BLaER1 (cell line): ENCODE data around the gene CPT1A.

Experiments used
- H3K27ac ChIP-seq: shearing (Covaris generic); formaldehyde crosslinking; 2 replicates; pipeline ENCODE4 v1.8.1; 2022
- H3K27me3 ChIP-seq: shearing (Covaris generic); formaldehyde crosslinking; 2 replicates; pipeline ENCODE4 v1.8.1; 2022
- H3K36me3 ChIP-seq: shearing (Covaris generic); formaldehyde crosslinking; 2 replicates; pipeline ENCODE4 v1.8.1; 2022
- H3K4me1 ChIP-seq: shearing (Covaris generic); formaldehyde crosslinking; 2 replicates; pipeline ENCODE4 v1.8.1; 2022
- H3K4me2 ChIP-seq: shearing (Covaris generic); formaldehyde crosslinking; 2 replicates; pipeline ENCODE4 v1.8.1; 2022
- H3K4me3 ChIP-seq: shearing (Covaris generic); formaldehyde crosslinking; 2 replicates; pipeline ENCODE4 v1.8.1; 2022
- H3K9ac ChIP-seq: shearing (Covaris generic); formaldehyde crosslinking; 2 replicates; pipeline ENCODE4 v1.8.1; 2022
- H3K9me3 ChIP-seq: shearing (Covaris generic); formaldehyde crosslinking; 2 replicates; pipeline ENCODE4 v1.8.1; 2022
- H4K20me1 ChIP-seq: shearing (Covaris generic); formaldehyde crosslinking; 2 replicates; pipeline ENCODE4 v1.8.1; 2022
- Cebpa-rat ChIP-seq: shearing (Covaris generic); IDR thresholded peaks from 2 replicates; pipeline ENCODE4 v1.8.1; 2022

The CPT1A gene

DNA sequence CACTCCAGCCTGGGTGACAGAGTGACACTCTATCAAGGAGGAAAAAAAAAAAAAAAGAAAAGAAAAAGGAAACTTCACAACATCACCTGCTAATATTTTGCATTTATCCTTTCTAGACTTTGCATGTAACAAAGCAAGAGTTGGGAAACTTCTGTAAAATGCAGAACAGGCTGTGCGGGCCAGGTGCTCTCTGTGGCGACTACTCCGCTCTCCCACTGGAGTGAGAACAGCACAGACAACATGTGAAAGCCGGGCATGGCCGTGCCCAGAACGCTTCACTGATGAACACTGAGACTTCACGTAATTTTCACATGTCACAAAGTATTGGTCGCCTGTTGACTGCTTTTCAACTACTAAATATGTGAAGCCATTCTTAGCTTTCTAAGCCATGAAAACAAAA is 74.9 kb downstream of the CPT1A start:
- Histone ChIP-seq H3K9ac (no peak overlapping the region), H3K4me3 (no peak overlapping the region), H3K36me3 (peaks cover 95% of the 10 kb centered on the region), H3K9me3 (no peaks in the 10 kb centered on the region), H3K27ac (no peak overlapping the region), H4K20me1 (peaks cover 13% of the 10 kb centered on the region), H3K27me3 (no peaks in the 10 kb centered on the region), H3K4me2 (no peak overlapping the region), H3K4me1 (peaks cover 13% of the 10 kb centered on the region; the same call in 1 of the 2 replicates)
- TF ChIP-seq Cebpa-rat, result no peak

DNA sequence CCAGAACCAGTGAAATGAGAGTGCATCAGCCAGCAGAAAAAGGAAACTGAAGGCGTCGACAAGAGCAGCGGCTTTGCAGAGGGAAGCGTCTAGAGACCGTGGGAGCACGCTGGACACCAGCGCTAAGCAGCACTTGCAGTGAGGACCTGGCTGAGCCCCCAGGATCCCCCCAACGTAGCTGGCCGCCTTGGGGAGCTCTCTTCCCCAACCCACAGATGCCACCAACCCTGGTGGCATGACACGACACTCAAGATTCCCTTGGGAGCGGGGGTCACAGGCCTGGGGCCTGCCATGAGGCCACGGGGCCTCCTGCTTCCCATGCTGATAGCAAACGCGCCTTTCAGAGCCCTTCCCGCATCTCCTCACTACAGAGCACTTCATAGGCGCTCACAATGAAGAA is 77.0 kb downstream of the CPT1A start:
- no peak overlapping the region for H3K27ac ChIP-seq
- H3K9me3 ChIP-seq, result no peaks in the 10 kb centered on the region
- TF ChIP-seq Cebpa-rat, result no peak
- no peak overlapping the region for H3K4me3 ChIP-seq
- H3K9ac ChIP-seq, result no peak overlapping the region
- H3K27me3 ChIP-seq, result no peaks in the 10 kb centered on the region
- no peak overlapping the region for H3K4me2 ChIP-seq
- H3K4me1 ChIP-seq, result peaks cover 13% of the 10 kb centered on the region; the same call in 1 of the 2 replicates
- H3K36me3 ChIP-seq, result peaks cover 94% of the 10 kb centered on the region
- peaks cover 15% of the 10 kb centered on the region for H4K20me1 ChIP-seq

DNA sequence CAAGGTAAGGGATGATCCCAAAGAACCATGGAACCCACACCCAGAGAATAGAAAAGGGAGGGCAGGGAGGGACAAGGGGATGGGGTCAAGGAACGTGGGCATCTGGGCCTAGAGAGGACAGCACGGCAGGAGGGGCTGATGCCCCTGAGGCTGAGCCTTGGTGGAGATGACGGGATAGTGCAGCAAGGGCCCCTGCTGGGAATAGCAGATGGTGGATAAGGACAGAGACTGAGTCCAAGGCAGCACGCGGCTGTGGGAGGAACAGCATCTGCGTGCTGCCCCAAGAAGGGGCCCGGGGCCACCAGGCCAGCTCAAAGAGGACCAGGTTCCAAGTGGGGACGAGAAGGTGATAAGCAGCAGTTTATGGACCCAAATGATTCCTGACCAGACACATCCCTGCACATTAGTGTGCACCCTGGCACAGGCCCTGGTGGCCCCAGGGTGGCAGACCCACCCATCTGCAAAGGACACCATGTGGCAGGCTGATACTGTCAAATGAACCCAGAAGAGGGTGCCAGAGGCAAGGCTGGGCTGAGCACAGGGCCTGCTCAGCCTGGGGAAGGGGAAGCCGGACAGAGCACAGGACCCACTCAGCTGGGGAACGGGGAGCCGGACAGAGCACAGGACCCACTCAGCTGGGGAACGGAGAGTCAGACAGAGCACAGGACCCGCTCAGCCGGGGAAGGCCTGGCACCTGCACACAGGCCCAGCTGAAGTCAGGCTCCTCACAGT is 77.6 kb downstream of the CPT1A start:
- Histone ChIP-seq H3K9me3 (no peaks in the 10 kb centered on the region), H4K20me1 (peaks cover 15% of the 10 kb centered on the region), H3K4me3 (no peak overlapping the region), H3K36me3 (peaks cover 94% of the 10 kb centered on the region), H3K4me2 (no peak overlapping the region), H3K4me1 (peaks cover 13% of the 10 kb centered on the region; the same call in 1 of the 2 replicates), H3K27me3 (no peaks in the 10 kb centered on the region), H3K27ac (no peak overlapping the region), H3K9ac (no peak overlapping the region)
- TF ChIP-seq Cebpa-rat, result no peak

DNA sequence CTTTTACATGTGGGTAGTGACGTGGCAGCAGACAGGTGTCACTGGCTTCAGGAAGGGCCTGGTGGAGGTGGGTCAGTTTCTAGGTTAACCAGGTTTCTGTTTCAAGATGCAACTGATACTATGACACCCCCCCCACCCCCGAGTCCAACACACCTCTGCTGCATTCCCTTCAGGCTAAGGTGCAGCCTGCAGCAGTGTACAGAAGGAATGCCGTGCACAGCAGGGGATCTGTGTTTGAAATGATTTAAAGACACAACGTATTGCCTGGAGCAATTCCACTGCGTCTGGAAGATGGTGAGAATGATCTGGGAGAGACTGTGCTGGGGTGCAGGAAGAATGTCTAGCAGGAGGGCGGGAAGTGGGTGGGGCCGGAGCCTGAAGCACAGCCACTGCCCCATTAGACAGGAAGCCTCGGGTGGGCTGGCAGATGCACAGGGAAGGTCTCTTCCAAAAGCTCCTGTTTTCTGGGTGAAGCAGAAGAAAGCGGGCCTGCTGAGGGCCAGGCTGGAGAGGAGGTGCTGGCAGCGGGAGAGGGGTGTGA is 78.5 kb downstream of the CPT1A start:
- peaks cover 94% of the 10 kb centered on the region for H3K36me3 ChIP-seq
- H3K4me2 ChIP-seq, result no peak overlapping the region
- H3K27ac ChIP-seq, result no peak overlapping the region
- H3K4me1 ChIP-seq, result peaks cover 17% of the 10 kb centered on the region
- peaks cover 15% of the 10 kb centered on the region for H4K20me1 ChIP-seq
- H3K9ac ChIP-seq, result no peak overlapping the region
- no peak overlapping the region for H3K4me3 ChIP-seq
- H3K9me3 ChIP-seq, result no peaks in the 10 kb centered on the region
- no peaks in the 10 kb centered on the region for H3K27me3 ChIP-seq
- TF ChIP-seq Cebpa-rat, result no peak

DNA sequence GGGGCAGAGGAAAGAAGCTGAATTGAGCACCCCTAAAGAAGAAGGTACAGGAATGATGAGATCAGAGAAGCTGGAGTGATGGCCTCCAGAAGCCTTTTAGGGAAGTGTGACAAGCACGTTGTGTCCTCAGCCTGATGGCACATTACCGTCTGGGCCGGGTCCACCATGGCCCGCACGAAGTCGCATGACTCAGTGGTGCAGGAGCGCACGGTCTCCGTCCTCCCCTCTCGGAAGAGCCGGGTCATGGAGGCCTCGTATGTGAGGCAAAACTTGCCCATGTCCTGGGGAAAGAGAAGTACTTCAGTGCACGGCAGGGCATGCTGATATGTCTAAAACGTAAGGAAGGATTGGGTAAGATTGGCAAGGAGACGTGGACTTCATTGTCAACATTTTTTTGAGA is 79.2 kb downstream of the CPT1A start:
- Histone ChIP-seq H3K9ac (no peak overlapping the region), H3K27me3 (no peaks in the 10 kb centered on the region), H3K27ac (no peak overlapping the region), H3K4me2 (no peak overlapping the region), H3K4me1 (peaks cover 25% of the 10 kb centered on the region), H3K9me3 (no peaks in the 10 kb centered on the region), H3K36me3 (peaks cover 97% of the 10 kb centered on the region), H3K4me3 (no peak overlapping the region), H4K20me1 (peaks cover 15% of the 10 kb centered on the region)
- no peak for TF ChIP-seq Cebpa-rat

DNA sequence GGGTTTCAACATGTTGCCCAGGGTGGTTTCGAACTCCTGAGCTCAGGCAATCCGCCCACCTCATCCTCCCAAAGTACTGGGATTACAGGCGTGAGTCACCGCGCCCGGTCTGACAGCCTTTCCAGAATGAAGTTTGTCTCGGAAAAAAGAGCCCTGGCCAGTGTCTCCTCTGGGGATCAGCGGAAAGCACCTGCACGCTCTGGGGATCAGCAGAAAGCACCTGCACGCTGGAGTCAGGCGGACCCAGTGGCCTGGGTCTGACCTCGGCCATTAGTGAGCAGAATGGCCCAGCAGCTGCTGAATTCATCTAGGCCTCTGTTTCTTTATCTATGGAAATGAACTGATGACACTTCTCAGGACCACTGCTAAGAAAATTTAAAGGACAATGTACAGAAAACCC is 79.9 kb downstream of the CPT1A start:
- Histone ChIP-seq H3K27ac (no peak overlapping the region), H3K36me3 (peaks cover 96% of the 10 kb centered on the region)
- no peak for TF ChIP-seq Cebpa-rat

DNA sequence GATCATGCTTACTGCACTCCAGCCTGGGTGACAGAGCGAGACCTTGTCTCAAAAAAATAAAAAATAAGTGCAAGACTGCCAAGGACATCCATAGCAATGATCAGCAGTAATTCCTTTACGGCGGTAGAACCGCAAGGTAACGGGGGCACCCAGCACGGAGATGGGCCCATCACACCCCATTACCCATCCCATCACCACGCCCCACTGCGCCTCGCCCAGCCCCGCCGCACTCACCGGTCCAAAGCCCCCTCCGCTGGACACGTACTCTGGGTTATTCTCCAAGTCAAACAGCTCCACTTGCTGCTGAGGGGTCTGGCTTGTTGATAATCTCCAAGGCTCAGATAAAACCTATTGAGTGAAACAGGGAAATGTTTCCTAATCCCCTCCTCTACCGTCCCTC is 81.7 kb downstream of the CPT1A start:
- no peak overlapping the region for H3K4me3 ChIP-seq
- H3K4me2 ChIP-seq, result no peak overlapping the region
- H4K20me1 ChIP-seq, result peaks cover 15% of the 10 kb centered on the region
- no peaks in the 10 kb centered on the region for H3K27me3 ChIP-seq
- no peaks in the 10 kb centered on the region; the same call in 1 of the 2 replicates for H3K9me3 ChIP-seq
- peaks cover 90% of the 10 kb centered on the region for H3K36me3 ChIP-seq
- H3K4me1 ChIP-seq, result peaks cover 48% of the 10 kb centered on the region
- no peak overlapping the region for H3K9ac ChIP-seq
- H3K27ac ChIP-seq, result no peak overlapping the region
- no peak for TF ChIP-seq Cebpa-rat

More for the DNA sequence above, 79.9 kb downstream of the CPT1A start:
- H3K9me3 ChIP-seq, result no peaks in the 10 kb centered on the region
- peaks cover 15% of the 10 kb centered on the region for H4K20me1 ChIP-seq
- H3K4me2 ChIP-seq, result no peak overlapping the region
- H3K9ac ChIP-seq, result no peak overlapping the region
- H3K27me3 ChIP-seq, result no peaks in the 10 kb centered on the region
- peaks cover 32% of the 10 kb centered on the region for H3K4me1 ChIP-seq
- H3K4me3 ChIP-seq, result no peak overlapping the region

DNA sequence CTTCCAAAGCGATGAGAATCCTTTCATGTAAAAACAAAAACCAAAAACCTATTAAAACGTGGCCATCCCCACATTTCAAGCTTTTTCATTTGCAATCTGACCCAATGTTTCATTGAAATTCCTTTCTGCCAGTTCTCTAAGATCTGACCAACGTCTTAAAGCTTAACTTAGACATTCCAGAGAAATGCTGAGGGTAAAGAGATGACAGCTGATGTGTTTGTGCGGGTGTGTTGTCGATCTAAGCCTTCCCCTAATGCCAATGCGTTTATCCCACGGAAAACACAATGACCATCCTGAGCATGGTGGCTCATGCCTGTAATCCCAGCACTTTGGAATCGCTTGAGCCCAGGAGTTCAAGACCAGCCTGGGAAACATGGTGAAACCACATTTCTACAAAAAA is 84.0 kb downstream of the CPT1A start:
- Histone ChIP-seq H3K9me3 (peaks cover 10% of the 10 kb centered on the region; the same call in 1 of the 2 replicates), H3K36me3 (peaks cover 79% of the 10 kb centered on the region), H3K9ac (no peak overlapping the region), H3K27me3 (no peaks in the 10 kb centered on the region), H3K4me1 (peaks cover 56% of the 10 kb centered on the region), H3K4me3 (no peak overlapping the region), H3K4me2 (peak overlapping the region; percentile 67; the same call in 1 of the 2 replicates), H4K20me1 (0 out of 2 replicates have a peak, but pooled peaks cover 4% of the 10 kb centered on the region), H3K27ac (no peak overlapping the region)
- TF ChIP-seq Cebpa-rat, result no peak

DNA sequence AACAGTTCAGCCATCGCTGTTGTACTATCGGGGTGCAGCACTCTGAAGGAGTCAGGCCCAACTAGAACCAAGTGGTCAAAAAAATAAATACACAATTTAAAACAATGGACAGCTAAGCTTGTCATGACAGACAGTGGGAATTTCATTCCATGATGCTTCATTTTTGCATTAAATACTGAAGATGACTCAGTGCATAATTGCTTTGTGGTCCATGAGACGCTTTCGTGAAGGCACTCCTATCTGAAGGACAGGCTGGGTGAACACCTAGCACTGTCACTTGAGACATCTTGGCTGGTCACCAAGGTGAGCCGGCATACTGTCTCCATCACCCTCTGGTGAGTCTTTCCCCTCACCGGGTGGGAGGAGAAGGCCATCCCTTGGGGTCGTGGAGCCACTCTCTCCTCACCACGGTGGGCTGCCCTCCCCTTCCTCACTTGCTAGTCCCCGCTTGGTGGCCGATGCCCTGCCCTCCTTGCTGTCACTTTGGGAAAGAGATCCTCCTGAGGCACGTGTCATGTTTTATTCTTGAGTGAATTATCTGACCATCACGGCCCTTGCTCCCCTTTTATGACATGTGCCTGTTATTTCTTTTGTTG is 85.4 kb downstream of the CPT1A start:
- Histone ChIP-seq H3K27ac (peak overlapping the region; percentile 36; the same call in 1 of the 2 replicates), H3K27me3 (no peaks in the 10 kb centered on the region), H3K36me3 (peaks cover 64% of the 10 kb centered on the region), H3K4me1 (peaks cover 62% of the 10 kb centered on the region), H3K4me2 (peak overlapping the region; percentile 67), H3K9me3 (peaks cover 10% of the 10 kb centered on the region; the same call in 1 of the 2 replicates), H3K4me3 (no peak overlapping the region), H4K20me1 (no peaks in the 10 kb centered on the region), H3K9ac (no peak overlapping the region)
- no peak for TF ChIP-seq Cebpa-rat

DNA sequence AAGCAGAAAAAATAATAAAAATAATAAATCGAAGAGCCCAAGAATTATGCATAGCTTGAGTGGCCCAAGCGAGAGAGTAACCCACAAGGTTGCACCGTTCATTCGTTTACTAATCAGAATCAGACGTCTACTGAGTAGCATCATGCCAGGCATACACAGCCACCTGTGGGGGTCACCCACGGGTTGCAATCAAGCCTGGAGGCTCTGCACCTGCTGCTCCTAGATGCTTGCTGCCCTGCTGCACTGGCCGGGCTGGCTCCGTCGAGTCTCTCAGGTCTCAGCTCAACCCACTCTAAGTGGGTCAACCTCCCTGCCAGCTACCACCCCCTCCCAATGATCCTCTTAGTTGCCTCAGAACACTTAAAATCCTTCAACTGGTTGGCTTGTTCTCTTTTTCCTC is 88.4 kb downstream of the CPT1A start:
- peaks cover 10% of the 10 kb centered on the region; the same call in 1 of the 2 replicates for H3K9me3 ChIP-seq
- H3K9ac ChIP-seq, result no peak overlapping the region
- peaks cover 3% of the 10 kb centered on the region; the same call in 1 of the 2 replicates for H3K27me3 ChIP-seq
- H3K4me3 ChIP-seq, result no peak overlapping the region
- no peak overlapping the region for H3K4me2 ChIP-seq
- no peak for TF ChIP-seq Cebpa-rat
- no peak overlapping the region for H3K27ac ChIP-seq
- peaks cover 36% of the 10 kb centered on the region for H3K36me3 ChIP-seq
- H4K20me1 ChIP-seq, result no peaks in the 10 kb centered on the region
- H3K4me1 ChIP-seq, result peaks cover 78% of the 10 kb centered on the region
